BLaER1 treated with 17β-estradiol and CSF1 and Interleukin-3, amounts not matched to agents 10 nM and 100 nM (cell line): Measurements from ENCODE around the gene HSPA12B.
A peak's percentile ranks its signal among the peaks of the same experiment; 100 is the strongest.

Experiments used
- H3K27ac ChIP-seq, 11 experiments: shearing (Covaris generic); formaldehyde crosslinking; 2 replicates each; pipeline ENCODE4 v1.8.1; 2022
- H3K27me3 ChIP-seq, 11 experiments: shearing (Covaris generic); formaldehyde crosslinking; 2 replicates each; pipeline ENCODE4 v1.8.1; 2022
- H3K36me3 ChIP-seq, 11 experiments: shearing (Covaris generic); formaldehyde crosslinking; 2 replicates each; pipeline ENCODE4 v1.8.1; 2022
- H3K4me1 ChIP-seq, 10 experiments: shearing (Covaris generic); formaldehyde crosslinking; 2 replicates each; pipeline ENCODE4 v1.8.1; 2022
- H3K4me2 ChIP-seq, 11 experiments: shearing (Covaris generic); formaldehyde crosslinking; 2 replicates each; pipeline ENCODE4 v1.8.1; 2022
- H3K4me3 ChIP-seq, 10 experiments: shearing (Covaris generic); formaldehyde crosslinking; 2 replicates each; pipeline ENCODE4 v1.8.1; 2022
- H3K9ac ChIP-seq, 11 experiments: shearing (Covaris generic); formaldehyde crosslinking; 2 replicates each; pipeline ENCODE4 v1.8.1; 2022
- H3K9me3 ChIP-seq, 11 experiments: shearing (Covaris generic); formaldehyde crosslinking; replicated peaks in 1 of 11; 2 replicates each; pipeline ENCODE4 v1.8.1; 2022
- H4K20me1 ChIP-seq, 11 experiments: shearing (Covaris generic); formaldehyde crosslinking; 2 replicates each; pipeline ENCODE4 v1.8.1; 2022
- Cebpa-rat ChIP-seq, 11 experiments: shearing (Covaris generic); IDR thresholded peaks; 2 replicates each; pipeline ENCODE4 v1.8.1; 2022

HSPA12B gene

GRCh38 chr20:3716195-3716834 lies 16.2 kb upstream of the HSPA12B start:
- H4K20me1 ChIP-seq, result no peaks in the 10 kb centered on the region

DNA sequence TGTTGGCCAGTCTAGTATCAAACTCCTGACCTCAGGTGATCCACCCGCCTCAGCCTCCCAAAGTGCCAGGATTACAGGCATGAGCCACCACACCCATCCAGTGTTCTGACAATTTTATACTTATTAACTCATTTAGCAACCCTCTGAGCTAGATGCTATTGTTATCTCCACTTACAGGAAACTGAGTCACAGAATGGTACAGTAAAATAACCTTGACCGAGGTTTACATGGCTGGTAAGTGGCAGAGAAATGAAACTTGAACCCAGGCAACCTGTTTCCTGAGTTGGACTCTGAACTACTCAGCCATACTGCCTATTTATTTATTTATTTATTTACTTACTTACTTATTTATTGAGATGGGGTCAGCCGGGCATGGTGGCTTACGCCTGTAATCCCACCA lies 13.4 kb upstream of the HSPA12B start:
- Histone ChIP-seq H3K36me3 (no peaks in the 10 kb centered on the region), H3K4me2 (peak overlapping the region in 9 of 11 experiments; percentile 23 to 60 (median 39); a peak in 13 of 22 replicates), H3K27me3 (no peaks in the 10 kb centered on the region), H3K4me3 (no peak overlapping the region), H3K9ac (no peak overlapping the region), H3K27ac (no peak overlapping the region), H3K4me1 (peaks cover 24 to 53% (median 27%) of the 10 kb centered on the region in 10 experiments), H4K20me1 (no peaks in the 10 kb centered on the region), H3K9me3 (0 out of 22 replicates have a peak, but pooled peaks cover 0 to 5% (median 0%) of the 10 kb centered on the region in 11 experiments)
- TF ChIP-seq Cebpa-rat (IDR thresholded peaks at IDR 0.05), result no peak

More at GRCh38 chr20:3716195-3716834, 16.2 kb upstream of the HSPA12B start:
- Histone ChIP-seq H3K36me3 (no peaks in the 10 kb centered on the region), H3K9me3 (no peaks in the 10 kb centered on the region), H3K4me2 (no peak overlapping the region; a peak in 2 of 22 replicates), H3K4me1 (peaks cover 30 to 75% (median 55%) of the 10 kb centered on the region in 10 experiments), H3K9ac (no peak overlapping the region), H3K27ac (no peak overlapping the region), H3K27me3 (no peaks in the 10 kb centered on the region), H3K4me3 (no peak overlapping the region)
- TF ChIP-seq Cebpa-rat (IDR thresholded peaks at IDR 0.05), result no peak

DNA sequence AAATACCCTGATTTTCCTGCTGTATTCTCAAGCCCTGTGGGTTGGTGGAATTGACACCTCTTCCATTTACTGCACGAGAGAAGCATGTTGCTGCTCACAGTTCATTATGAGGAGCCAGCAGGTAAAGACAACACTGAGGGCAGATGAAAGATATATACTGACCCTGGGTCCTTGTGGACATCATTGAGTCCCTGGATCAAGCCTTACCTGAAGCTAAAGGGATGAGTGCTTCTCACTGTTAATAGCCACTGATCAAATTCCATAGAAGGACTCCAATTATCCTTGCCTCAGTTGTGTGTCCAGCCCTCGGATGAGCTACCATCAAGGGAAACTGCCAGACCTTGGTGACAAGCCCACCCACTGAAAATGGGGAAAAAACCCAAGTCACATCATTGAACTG lies 12.4 kb upstream of the HSPA12B start:
- peaks cover 17 to 43% (median 26%) of the 10 kb centered on the region in 10 experiments for H3K4me1 ChIP-seq
- no peaks in the 10 kb centered on the region for H4K20me1 ChIP-seq
- H3K27ac ChIP-seq, result no peak overlapping the region
- H3K27me3 ChIP-seq, result no peaks in the 10 kb centered on the region
- peak overlapping the region in 10 of 11 experiments; percentile 16 to 60 (median 44); a peak in 17 of 22 replicates for H3K4me2 ChIP-seq
- no peak overlapping the region for H3K4me3 ChIP-seq
- H3K9ac ChIP-seq, result no peak overlapping the region
- H3K36me3 ChIP-seq, result no peaks in the 10 kb centered on the region
- no peak for TF ChIP-seq Cebpa-rat (IDR thresholded peaks at IDR 0.05)
- H3K9me3 ChIP-seq, result 0 out of 22 replicates have a peak, but pooled peaks cover 0 to 5% (median 0%) of the 10 kb centered on the region in 11 experiments

GRCh38 chr20:3720626-3721025 lies 11.9 kb upstream of the HSPA12B start:
- Histone ChIP-seq H3K9me3 (0 out of 22 replicates have a peak, but pooled peaks cover 0 to 5% (median 0%) of the 10 kb centered on the region in 11 experiments), H3K36me3 (no peaks in the 10 kb centered on the region), H4K20me1 (no peaks in the 10 kb centered on the region), H3K4me3 (no peak overlapping the region), H3K4me1 (peaks cover 11 to 38% (median 25%) of the 10 kb centered on the region in 10 experiments), H3K4me2 (peak overlapping the region in 9 of 11 experiments; percentile 31 to 60 (median 47); a peak in 15 of 22 replicates), H3K27ac (no peak overlapping the region), H3K27me3 (no peaks in the 10 kb centered on the region), H3K9ac (no peak overlapping the region)
- no peak for TF ChIP-seq Cebpa-rat (IDR thresholded peaks at IDR 0.05)

DNA sequence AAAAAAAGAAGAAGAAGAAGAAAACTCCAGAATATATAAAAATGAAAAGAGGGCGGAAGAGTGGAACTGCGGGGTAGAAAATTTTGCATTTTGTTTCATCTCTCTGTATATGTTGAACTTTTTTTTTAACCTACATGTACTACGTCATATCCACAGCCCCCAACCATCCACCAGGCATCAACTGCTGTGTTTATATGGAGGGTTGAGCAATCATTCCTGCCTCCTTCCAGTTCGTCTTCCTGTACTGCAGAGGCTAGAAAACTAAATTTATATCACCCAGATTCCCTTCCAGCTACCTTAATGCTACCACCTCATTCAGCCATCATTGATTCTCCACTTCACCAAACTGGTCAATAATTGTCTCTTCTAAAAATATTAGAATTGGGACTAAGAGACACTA lies 10.6 kb upstream of the HSPA12B start:
- Histone ChIP-seq H3K9ac (no peak overlapping the region), H3K4me2 (peak overlapping the region in 4 of 11 experiments; percentile 10 to 48 (median 35); a peak in 5 of 22 replicates)
- TF ChIP-seq Cebpa-rat (IDR thresholded peaks at IDR 0.05), result no peak

GRCh38 chr20:3723284-3723683 lies 9.2 kb upstream of the HSPA12B start:
- no peak for TF ChIP-seq Cebpa-rat (IDR thresholded peaks at IDR 0.05)
- H3K36me3 ChIP-seq, result no peaks in the 10 kb centered on the region
- no peaks in the 10 kb centered on the region for H4K20me1 ChIP-seq
- peaks cover 20 to 42% (median 33%) of the 10 kb centered on the region in 10 experiments for H3K4me1 ChIP-seq
- H3K9ac ChIP-seq, result no peak overlapping the region
- H3K27ac ChIP-seq, result no peak overlapping the region
- H3K4me3 ChIP-seq, result no peak overlapping the region
- H3K9me3 ChIP-seq, result 0 out of 22 replicates have a peak, but pooled peaks cover 0 to 5% (median 0%) of the 10 kb centered on the region in 11 experiments
- H3K4me2 ChIP-seq, result no peak overlapping the region
- no peaks in the 10 kb centered on the region for H3K27me3 ChIP-seq

More for the DNA sequence above, 10.6 kb upstream of the HSPA12B start:
- Histone ChIP-seq H3K4me3 (no peak overlapping the region), H3K27ac (no peak overlapping the region), H3K4me1 (peaks cover 7 to 34% (median 25%) of the 10 kb centered on the region in 10 experiments), H3K36me3 (no peaks in the 10 kb centered on the region), H3K27me3 (no peaks in the 10 kb centered on the region), H3K9me3 (0 out of 22 replicates have a peak, but pooled peaks cover 0 to 5% (median 0%) of the 10 kb centered on the region in 11 experiments), H4K20me1 (no peaks in the 10 kb centered on the region)

- Histone ChIP-seq H3K9me3 (0 out of 22 replicates have a peak, but pooled peaks cover 0 to 5% (median 0%) of the 10 kb centered on the region in 11 experiments), H4K20me1 (no peaks in the 10 kb centered on the region), H3K4me3 (no peak overlapping the region), H3K27me3 (no peaks in the 10 kb centered on the region), H3K27ac (no peak overlapping the region), H3K36me3 (no peaks in the 10 kb centered on the region), H3K4me2 (peak overlapping the region in 2 of 11 experiments; percentile 8 to 18; a peak in 2 of 22 replicates), H3K9ac (no peak overlapping the region), H3K4me1 (peaks cover 31 to 45% (median 34%) of the 10 kb centered on the region in 10 experiments)
- no peak for TF ChIP-seq Cebpa-rat (IDR thresholded peaks at IDR 0.05)
Observed at GRCh38 chr20:3724356-3724755, 8.1 kb upstream of the HSPA12B start.

- Histone ChIP-seq H3K27me3 (peaks cover 9 to 21% (median 16%) of the 10 kb centered on the region in 11 experiments), H4K20me1 (no peaks in the 10 kb centered on the region), H3K27ac (no peak overlapping the region), H3K4me3 (no peak overlapping the region), H3K36me3 (no peaks in the 10 kb centered on the region), H3K4me1 (peaks cover 27 to 53% (median 38%) of the 10 kb centered on the region in 10 experiments), H3K9me3 (0 out of 22 replicates have a peak, but pooled peaks cover 0 to 5% (median 0%) of the 10 kb centered on the region in 11 experiments), H3K9ac (no peak overlapping the region), H3K4me2 (peak overlapping the region in 10 of 11 experiments; percentile 32 to 84 (median 56); a peak in 18 of 22 replicates)
- TF ChIP-seq Cebpa-rat (IDR thresholded peaks at IDR 0.05), result no peak
Observed at GRCh38 chr20:3727401-3728021, 5.0 kb upstream of the HSPA12B start.

DNA sequence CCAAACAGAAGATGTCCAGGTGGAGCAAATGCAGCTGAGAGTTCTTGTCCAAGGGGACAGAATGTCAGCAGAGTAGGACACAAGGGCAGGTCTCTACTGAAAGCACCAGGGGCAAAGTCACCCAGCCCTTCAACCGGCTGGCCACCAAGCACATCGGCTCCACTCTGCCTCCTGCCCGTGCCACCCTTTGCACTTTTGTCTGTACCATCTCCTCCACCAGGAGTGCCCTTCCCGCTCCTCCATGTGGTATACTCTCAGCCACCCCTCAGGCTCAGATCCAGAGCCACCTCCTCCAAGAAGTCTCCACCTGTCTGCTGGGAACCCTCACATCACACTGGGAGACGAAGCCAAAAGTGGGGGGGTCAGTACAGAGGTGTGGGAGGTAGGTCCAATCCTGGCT lies 4.1 kb upstream of the HSPA12B start:
- Histone ChIP-seq H3K27ac (no peak overlapping the region), H3K9ac (no peak overlapping the region), H3K27me3 (peaks cover 18 to 29% (median 25%) of the 10 kb centered on the region in 11 experiments), H4K20me1 (no peaks in the 10 kb centered on the region), H3K4me3 (no peak overlapping the region), H3K4me2 (peak overlapping the region; percentile 11 to 84 (median 47); a peak in 20 of 22 replicates), H3K9me3 (0 out of 22 replicates have a peak, but pooled peaks cover 0 to under 1% (median 0%) of the 10 kb centered on the region in 11 experiments), H3K4me1 (peaks cover 27 to 60% (median 45%) of the 10 kb centered on the region in 10 experiments), H3K36me3 (no peaks in the 10 kb centered on the region)
- no peak for TF ChIP-seq Cebpa-rat (IDR thresholded peaks at IDR 0.05)
